Mucosa of stomach (tissue), 1 donor: ENCODE data around the gene HSD11B2.

Experiments used
- H3K27me3 ChIP-seq: one replicate; pipeline ENCODE4 v1.7.0; 2013; ENCODE audit warnings: mild to moderate bottlenecking, low read length; ENCODE audit not compliant: control insufficient read depth, insufficient read depth
- H3K36me3 ChIP-seq: one replicate; pipeline ENCODE4 v1.7.0; 2013; ENCODE audit warnings: low read length; ENCODE audit not compliant: control insufficient read depth, insufficient read depth
- H3K4me1 ChIP-seq: one replicate; pipeline ENCODE4 v1.7.0; 2013; ENCODE audit warnings: mild to moderate bottlenecking, low read length; ENCODE audit not compliant: control insufficient read depth, insufficient read depth
- H3K4me3 ChIP-seq: one replicate; pipeline ENCODE4 v1.7.0; 2013; ENCODE audit warnings: low read length
- H3K9ac ChIP-seq: one replicate; pipeline ENCODE4 v1.7.0; 2013; ENCODE audit warnings: mild to moderate bottlenecking, low read length, moderate library complexity
- H3K9me3 ChIP-seq: one replicate; pipeline ENCODE4 v1.7.0; 2013; ENCODE audit warnings: mild to moderate bottlenecking, low read length, moderate library complexity; ENCODE audit not compliant: control insufficient read depth
- donor health status: Pancreatic carcinoma.

The HSD11B2 gene

DNA sequence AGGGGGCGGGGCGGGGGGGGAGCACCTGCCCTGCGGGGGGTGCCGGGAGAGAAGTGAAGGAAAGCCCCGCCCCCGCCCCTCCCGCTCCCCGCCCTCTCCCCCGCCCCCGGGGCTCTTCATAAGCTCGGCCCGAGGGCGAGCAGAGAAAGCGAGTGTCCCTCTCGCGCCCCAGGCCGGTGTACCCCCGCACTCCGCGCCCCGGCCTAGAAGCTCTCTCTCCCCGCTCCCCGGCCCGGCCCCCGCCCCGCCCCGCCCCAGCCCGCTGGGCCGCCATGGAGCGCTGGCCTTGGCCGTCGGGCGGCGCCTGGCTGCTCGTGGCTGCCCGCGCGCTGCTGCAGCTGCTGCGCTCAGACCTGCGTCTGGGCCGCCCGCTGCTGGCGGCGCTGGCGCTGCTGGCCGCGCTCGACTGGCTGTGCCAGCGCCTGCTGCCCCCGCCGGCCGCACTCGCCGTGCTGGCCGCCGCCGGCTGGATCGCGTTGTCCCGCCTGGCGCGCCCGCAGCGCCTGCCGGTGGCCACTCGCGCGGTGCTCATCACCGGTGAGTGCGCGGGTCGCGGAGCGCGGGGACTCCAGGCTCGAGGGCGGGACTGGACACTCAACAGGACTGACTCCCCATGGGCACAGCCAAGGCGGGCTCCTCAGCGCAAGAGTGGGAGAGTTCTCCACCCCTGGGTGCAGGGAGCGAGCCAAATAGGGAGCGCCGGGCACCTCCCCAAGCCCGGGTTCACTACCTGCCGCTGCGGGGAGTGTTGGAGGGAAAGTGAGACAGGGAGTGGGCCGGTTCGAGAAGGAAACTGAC, at the start of gene HSD11B2:
HSD11B2 (plus strand) TSS at position 145 of the 798 bp plus-strand sequence; CDS start at position 273, 128 bp downstream.
- Histone ChIP-seq H3K9me3 (no peaks in the 10 kb centered on the region), H3K27me3 (no peaks in the 10 kb centered on the region), H3K4me1 (peaks cover 48% of the 10 kb centered on the region), H3K36me3 (no peaks in the 10 kb centered on the region), H3K9ac (peak within 1 kb of the TSS; percentile 90), H3K4me3 (peak within 1 kb of the TSS; percentile 38)

DNA sequence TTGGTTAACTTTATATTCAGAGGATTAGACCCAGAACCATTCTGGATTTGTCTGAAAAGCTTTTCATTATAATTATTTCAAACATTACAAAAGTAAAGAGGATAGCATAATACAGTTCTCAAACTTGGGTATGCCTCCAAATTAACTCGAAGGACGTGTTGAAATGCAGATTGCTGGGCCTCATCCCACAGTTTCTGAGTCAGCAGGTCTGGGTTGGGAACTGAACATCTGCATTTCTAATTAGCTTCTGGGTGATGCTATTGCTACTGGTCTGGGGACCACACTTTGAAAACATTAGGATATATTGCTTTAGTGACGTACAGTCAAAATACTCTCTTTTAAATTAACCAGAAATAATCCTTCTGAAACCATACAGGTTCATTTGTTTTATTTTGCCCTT, 47.6 kb upstream of the HSD11B2 start:
- Histone ChIP-seq H3K9ac (no peak overlapping the region), H3K27me3 (no peaks in the 10 kb centered on the region), H3K4me3 (no peak overlapping the region), H3K36me3 (no peaks in the 10 kb centered on the region), H3K4me1 (no peaks in the 10 kb centered on the region), H3K9me3 (no peaks in the 10 kb centered on the region)

DNA sequence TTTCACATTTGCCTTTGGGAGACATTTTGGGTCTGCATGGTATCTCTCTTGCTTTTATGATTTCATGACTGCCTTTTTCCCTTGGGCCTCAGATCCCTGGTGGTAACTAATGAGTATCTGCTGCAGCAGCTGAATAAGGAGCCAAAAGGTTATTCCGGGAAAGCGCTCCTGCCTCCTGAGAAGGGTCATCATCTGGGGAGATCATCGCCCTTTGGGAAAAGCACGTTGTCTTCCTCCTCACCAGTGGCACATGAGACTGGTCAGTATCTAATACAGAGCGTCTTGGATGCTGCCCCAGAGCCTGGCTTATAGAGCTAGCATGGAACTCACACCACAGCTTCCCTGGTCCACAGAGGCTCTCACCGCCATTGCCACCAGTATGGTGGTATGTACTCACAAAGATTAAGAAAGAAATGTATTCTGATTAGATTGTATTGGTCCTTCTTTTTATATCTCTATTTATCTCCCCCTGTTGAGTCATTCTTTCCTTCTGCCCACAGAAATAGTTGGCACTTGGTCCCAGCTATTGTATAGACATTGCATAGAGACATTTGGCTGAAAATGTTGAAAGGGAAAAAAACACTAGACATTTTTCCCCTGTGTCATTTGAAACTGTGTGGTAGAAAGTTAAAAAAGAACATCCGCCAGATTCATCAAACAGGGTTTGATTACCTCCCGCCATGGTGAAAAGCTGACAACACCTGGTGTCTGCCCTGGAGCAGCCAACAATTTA, 46.0 kb upstream of the HSD11B2 start:
- Histone ChIP-seq H3K4me1 (no peaks in the 10 kb centered on the region), H3K9ac (no peak overlapping the region), H3K4me3 (no peak overlapping the region), H3K27me3 (no peaks in the 10 kb centered on the region), H3K36me3 (no peaks in the 10 kb centered on the region), H3K9me3 (no peaks in the 10 kb centered on the region)

DNA sequence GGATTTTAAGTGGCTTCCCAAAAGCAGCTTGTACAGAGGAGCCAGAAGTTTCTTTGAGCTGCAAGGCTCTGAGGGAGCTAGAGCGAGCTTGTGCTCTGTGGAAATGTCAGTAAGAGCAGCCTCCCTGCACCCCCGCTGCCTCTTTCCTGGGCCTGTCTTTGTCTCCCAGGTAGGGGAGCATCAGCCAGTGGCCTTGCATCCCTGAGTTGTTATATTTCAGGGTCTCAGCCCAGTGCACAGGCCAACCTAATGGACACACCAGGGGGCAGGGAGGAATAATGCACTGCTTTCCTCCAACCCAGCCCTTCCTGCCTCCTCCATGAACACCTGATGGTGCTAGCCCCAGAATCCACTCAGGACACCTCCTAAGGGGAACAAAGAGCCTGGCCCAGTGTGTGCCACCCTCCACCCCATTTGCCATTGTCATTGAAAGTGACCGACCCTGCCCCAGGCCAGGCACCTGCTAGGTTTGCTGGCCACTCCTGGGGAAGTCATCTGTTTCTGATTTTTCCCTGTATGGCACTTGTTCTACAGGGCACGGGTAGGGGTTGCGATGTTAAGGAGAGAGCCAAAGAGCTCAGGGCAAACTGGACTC, 44.0 kb upstream of the HSD11B2 start:
- Histone ChIP-seq H3K4me1 (peaks cover 11% of the 10 kb centered on the region), H3K9ac (no peak overlapping the region), H3K9me3 (no peaks in the 10 kb centered on the region), H3K27me3 (no peaks in the 10 kb centered on the region), H3K4me3 (no peak overlapping the region), H3K36me3 (no peaks in the 10 kb centered on the region)

DNA sequence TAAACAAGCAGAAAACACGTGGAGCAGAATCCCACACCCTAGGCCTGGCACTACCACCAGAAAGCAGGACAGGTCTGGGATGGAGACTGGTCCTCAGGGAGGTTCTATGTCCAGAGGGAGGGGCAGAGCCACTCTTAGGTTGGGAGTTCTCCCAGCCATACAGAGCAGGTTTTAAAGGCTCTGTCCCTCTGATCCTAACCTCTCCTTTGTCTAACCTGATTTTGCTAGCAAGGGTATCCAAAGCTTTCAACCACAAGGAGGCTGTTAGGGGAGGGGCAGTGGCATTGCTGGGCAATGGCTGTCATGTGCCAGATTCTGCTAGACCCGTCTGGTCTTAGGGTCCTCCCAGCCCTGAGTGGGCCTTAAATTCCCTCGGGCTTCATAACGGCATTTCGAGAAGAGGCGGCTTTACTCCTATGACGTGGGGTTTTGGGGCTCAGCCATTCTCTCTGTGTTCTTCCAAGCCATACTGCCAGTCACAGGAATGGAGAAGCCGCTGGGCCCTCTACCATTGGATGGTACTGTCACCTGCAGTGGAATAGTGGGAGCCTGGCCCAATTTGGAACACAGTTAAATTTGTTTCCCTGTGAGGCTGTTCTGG, 43.3 kb upstream of the HSD11B2 start:
- Histone ChIP-seq H3K4me3 (no peak overlapping the region), H3K4me1 (peaks cover 17% of the 10 kb centered on the region), H3K36me3 (no peaks in the 10 kb centered on the region), H3K9me3 (no peaks in the 10 kb centered on the region), H3K9ac (no peak overlapping the region), H3K27me3 (no peaks in the 10 kb centered on the region)

DNA sequence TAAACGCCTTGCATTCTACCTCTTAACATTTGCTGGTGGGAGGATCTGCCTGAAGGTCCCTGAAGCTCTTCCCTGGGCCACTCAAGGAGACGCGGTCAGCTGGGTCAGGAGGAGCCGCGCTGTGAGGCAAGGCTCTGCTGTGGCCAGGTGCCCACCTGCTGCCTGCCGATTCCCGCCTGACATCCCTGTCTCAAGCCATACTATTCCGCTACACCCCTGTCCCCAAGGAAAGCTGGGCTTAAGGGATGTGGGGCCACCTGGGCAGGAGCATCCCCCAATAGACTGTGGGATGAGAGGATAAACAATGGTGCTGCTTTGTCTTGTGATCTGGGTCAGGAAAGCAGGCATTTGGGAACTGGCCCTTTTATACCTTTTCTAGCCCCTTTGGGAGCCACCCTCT, 42.7 kb upstream of the HSD11B2 start:
- H3K27me3 ChIP-seq, result no peaks in the 10 kb centered on the region
- no peak overlapping the region for H3K4me3 ChIP-seq
- H3K9me3 ChIP-seq, result no peaks in the 10 kb centered on the region
- H3K36me3 ChIP-seq, result no peaks in the 10 kb centered on the region
- H3K9ac ChIP-seq, result no peak overlapping the region
- H3K4me1 ChIP-seq, result peaks cover 24% of the 10 kb centered on the region

DNA sequence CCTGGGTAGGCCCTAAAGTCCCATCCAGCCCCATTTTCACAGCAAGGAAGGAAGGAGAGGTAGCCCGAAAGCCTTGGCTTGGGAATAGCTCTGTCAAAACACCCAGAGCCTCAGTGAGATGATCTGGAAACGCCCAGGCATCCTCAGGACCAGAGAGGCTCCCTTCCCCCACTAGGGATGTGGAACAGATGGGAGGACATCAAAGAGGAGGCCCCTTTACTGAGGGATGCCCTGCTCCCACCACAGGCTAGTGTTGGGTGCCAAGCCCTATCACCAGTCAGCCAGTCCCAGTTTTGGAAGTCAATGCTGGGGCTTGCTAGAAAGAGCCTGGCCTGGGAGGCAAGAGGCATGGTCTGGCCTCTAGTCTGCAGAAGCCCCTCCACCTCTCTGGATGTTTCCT, 42.3 kb upstream of the HSD11B2 start:
- Histone ChIP-seq H3K4me1 (peaks cover 25% of the 10 kb centered on the region), H3K9me3 (no peaks in the 10 kb centered on the region)

DNA sequence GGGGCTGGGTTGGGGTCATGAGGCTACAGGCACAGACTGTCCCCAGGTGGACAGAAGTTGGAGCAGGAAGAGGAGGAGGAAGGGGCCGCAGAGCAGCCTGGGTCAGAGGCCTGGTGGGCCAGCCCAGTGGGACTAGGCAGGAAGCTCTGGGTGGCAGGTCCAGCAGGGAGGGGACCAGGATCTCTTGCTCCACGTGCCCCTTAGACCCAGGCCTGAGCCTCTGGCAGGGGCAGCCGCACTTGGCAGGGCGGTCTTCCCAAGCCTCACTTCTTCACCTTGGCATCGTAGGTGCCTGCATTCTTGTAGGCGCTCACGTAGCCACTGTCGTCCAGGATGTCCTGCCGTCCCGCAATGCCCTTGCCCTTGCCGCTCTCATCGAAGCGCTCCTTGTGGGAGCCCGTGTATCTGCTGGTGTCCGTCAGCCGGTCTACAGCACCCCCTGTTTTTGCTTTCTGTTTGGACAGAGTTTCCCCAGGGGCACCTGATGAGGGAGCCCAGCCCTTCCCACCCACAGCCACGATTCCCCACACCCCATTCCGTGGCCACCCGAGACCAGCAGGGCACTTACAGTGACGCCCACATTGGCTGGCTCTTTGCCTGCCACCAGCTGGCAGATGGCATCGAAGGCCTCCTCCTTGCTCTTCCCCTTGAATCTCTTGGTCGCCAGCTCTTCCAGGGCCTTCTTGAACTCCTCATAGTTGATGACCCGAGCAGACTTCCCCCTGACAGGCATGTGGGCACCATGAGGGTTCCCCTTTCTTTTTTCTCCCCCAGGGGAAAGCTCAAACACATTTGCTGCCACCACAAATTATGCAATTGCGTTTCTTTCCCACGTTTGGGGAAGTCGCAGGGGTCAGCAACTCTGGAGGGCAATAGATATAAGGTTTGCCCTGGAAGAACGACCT, 40.8 kb upstream of the HSD11B2 start:
- Histone ChIP-seq H3K27me3 (peaks cover 6% of the 10 kb centered on the region), H3K4me3 (no peak overlapping the region), H3K36me3 (no peaks in the 10 kb centered on the region), H3K4me1 (peaks cover 37% of the 10 kb centered on the region), H3K9ac (no peak overlapping the region), H3K9me3 (no peaks in the 10 kb centered on the region)

More for the DNA sequence above, 42.3 kb upstream of the HSD11B2 start:
- Histone ChIP-seq H3K4me3 (no peak overlapping the region), H3K36me3 (no peaks in the 10 kb centered on the region), H3K27me3 (peaks cover 1% of the 10 kb centered on the region), H3K9ac (no peak overlapping the region)

DNA sequence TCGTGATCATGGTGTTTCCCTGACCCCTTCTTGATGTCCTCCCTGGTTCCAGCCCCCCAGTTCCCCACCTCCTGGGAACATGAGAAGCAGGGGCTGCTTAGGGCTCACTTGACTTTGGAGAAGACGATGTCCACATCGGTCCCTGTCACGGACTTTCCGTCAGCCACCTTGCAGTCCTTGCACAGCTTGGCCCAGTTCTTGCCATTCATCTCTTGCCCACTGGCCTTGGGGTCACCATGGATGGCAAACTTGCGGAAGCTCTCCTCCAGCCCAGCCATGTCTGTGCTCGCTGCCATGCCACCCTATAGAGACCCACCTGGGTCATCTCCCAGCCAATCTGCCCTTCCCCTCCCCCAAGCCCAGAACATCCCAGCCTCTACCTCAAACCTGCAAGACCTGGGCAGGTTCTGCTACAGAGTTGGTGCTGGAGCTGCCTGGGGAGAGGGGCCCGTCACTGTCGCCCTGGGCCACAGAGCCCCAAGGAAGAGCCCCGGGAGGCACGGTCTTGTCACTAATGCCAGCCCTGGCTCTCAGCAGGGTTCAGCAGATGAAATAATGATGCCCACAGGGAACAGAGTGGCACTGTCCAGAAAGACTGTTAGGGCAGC, 40.0 kb upstream of the HSD11B2 start:
- Histone ChIP-seq H3K27me3 (peaks cover 6% of the 10 kb centered on the region), H3K9ac (no peak overlapping the region), H3K36me3 (no peaks in the 10 kb centered on the region), H3K4me3 (no peak overlapping the region), H3K4me1 (peaks cover 45% of the 10 kb centered on the region), H3K9me3 (no peaks in the 10 kb centered on the region)

DNA sequence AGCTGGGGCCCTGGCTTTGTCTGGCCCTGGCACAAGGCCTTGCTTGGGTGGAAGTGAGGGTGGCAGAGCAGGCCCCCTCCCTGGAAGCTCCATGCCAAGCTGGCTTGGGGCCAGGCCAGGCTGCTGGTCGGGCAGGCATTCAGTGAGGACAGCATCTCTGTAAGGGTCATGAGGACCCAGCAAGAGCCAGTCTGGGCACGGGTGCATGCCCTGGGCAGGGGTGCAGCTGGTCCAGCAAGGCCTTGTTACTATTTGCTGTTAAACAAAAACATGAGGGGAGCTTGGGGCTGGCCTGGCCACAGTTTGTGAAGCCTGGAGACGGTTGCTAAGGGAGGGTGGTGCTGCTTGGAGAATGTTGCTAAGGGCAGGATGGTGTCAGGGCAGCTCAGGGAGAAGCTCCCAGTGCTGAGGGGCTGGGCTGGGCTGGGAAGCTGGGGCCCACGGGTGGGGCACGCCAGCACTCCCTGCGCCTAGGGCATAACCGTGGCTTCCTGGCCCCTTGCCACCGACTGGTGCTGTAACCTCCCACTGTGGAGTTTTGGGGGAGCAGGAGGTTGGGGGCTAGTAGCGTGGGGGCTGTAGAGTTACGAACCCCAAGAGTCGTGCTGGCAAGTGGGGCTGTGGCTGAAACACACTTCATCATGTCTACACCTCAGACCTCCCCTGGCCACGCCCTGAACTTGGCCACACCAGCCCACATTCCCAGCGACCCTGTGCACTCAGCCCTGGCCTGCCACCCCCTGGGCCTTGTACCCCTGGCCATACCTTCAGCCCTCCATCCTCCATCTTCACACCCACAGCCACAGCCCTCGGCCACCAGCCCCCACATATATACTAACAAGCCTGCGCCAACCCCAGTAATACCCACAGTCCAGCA, 39.3 kb upstream of the HSD11B2 start:
- peaks cover 52% of the 10 kb centered on the region for H3K4me1 ChIP-seq
- H3K27me3 ChIP-seq, result peaks cover 6% of the 10 kb centered on the region
- H3K36me3 ChIP-seq, result no peaks in the 10 kb centered on the region
- H3K4me3 ChIP-seq, result peak overlapping the region; percentile 85
- peak overlapping the region; percentile 72 for H3K9ac ChIP-seq
- no peaks in the 10 kb centered on the region for H3K9me3 ChIP-seq
